Loucy (cell line): ENCODE results near the gene FAM8A1.

ENCODE experiments used
- CTCF ChIP-seq: fragments of 200-600 bp; sonication (generic); conservative IDR thresholded peaks from 2 replicates; pipeline ENCODE4 v1.5.1; 2014; ENCODE audit warnings: mild to moderate bottlenecking, antibody characterized with exemption, low read length
- EZH2phosphoT487 ChIP-seq: fragments of 200-600 bp; IDR thresholded peaks from 2 replicates; pipeline ENCODE4 v1.6.1; 2018; ENCODE audit warnings: antibody characterized with exemption, mild to moderate bottlenecking, moderate library complexity, borderline replicate concordance

DNA sequence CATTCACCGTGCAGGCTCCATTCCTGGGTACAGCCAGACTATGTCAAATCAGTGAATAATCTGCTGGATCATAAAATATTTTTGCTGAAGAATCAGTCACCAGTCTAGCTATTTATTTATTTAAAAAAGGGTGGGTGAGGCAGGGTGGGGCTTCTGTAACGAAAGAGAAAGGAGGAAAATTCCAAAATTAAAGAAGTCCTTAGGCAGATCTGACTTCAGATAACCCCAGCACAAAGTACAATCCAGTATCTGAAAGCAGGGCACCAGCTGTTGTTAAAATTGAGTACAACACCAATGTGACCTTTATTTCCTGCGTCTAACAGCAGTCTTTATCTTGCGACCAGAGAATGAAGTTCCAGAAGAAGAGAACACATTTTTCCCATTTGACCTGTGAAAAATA is 15.7 kb downstream of the FAM8A1 start:
- no peak for TF ChIP-seq CTCF
- no peak for TF ChIP-seq EZH2phosphoT487
